ENCODE data around the gene DEPDC5.

DNA sequence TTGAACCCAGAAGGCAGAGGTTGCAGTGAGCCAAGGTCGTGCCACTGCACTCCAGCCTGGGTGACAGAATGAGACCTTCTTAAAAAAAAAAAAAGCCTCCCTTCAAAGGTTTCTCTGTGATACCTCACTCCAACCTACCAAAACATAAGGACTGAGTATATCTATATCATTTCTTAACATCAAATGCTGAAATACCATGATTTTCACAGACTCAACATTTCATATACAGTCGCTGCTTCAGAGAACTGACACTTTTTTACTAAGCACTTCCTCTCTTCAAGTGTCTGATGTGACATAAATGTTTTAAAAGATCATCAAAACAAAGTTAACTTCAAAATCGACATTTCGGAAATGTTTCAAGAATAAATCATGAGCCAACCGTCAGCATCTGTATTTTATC lies 15.9 kb upstream of the DEPDC5 start:
- TF ChIP-seq POLR2A (IDR thresholded peaks at IDR 0.05) = no peak
- TF ChIP-seq, protein P1, sequence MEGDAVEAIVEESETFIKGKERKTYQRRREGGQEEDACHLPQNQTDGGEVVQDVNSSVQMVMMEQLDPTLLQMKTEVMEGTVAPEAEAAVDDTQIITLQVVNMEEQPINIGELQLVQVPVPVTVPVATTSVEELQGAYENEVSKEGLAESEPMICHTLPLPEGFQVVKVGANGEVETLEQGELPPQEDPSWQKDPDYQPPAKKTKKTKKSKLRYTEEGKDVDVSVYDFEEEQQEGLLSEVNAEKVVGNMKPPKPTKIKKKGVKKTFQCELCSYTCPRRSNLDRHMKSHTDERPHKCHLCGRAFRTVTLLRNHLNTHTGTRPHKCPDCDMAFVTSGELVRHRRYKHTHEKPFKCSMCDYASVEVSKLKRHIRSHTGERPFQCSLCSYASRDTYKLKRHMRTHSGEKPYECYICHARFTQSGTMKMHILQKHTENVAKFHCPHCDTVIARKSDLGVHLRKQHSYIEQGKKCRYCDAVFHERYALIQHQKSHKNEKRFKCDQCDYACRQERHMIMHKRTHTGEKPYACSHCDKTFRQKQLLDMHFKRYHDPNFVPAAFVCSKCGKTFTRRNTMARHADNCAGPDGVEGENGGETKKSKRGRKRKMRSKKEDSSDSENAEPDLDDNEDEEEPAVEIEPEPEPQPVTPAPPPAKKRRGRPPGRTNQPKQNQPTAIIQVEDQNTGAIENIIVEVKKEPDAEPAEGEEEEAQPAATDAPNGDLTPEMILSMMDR (IDR thresholded peaks at IDR 0.05) = no peak
